CD4-positive, alpha-beta T cell treated with Interleukin-4 for 1 hour (primary cell): Measurements from ENCODE around the gene MARCHF11.
A peak's percentile ranks its signal among the peaks of the same experiment; 100 is the strongest.

Experiments used
- DNase-seq, 2 donors: peaks; one replicate each; pipeline ENCODE4 v3.0.0-alpha.2; 2020 to 2022

The MARCHF11 gene

GRCh38 chr5:16179511-16179935 lies at the start of gene MARCHF11:
TSS of gene MARCHF11 (minus strand) at chr5:16179791. CDS start at chr5:16179575, 216 bp downstream.
- no peak for DNase-seq

GRCh38 chr5:16225927-16226326 lies 46.3 kb upstream of the MARCHF11 start:
- no peak for DNase-seq

GRCh38 chr5:16192311-16192710 lies 12.7 kb upstream of the MARCHF11 start:
- no peak for DNase-seq

- no peak for DNase-seq
Measured at GRCh38 chr5:16180789-16181082, 1.1 kb upstream of the MARCHF11 start.

- DNase-seq = no peak
Measured at GRCh38 chr5:16179936-16180788, 571 bp upstream of the MARCHF11 start.

- DNase-seq = no peak
Measured at GRCh38 chr5:16178745-16179372, 732 bp downstream of the MARCHF11 start.

- no peak for DNase-seq
Measured at GRCh38 chr5:16169550-16169949, 10.0 kb downstream of the MARCHF11 start.

- DNase-seq = peak in 1 of 2 donors; percentile 16
Measured at GRCh38 chr5:16160706-16161105, 18.9 kb downstream of the MARCHF11 start.

GRCh38 chr5:16159636-16160035 lies 20.0 kb downstream of the MARCHF11 start:
- no peak for DNase-seq

- DNase-seq = no peak
Measured at GRCh38 chr5:16156152-16156551, 23.4 kb downstream of the MARCHF11 start.

GRCh38 chr5:16152601-16153568 lies 26.7 kb downstream of the MARCHF11 start:
- no peak for DNase-seq

- DNase-seq = no peak
Measured at GRCh38 chr5:16149621-16150020, 30.0 kb downstream of the MARCHF11 start.

- DNase-seq = no peak
Measured at GRCh38 chr5:16147179-16147900, 32.3 kb downstream of the MARCHF11 start.

- no peak for DNase-seq
Measured at GRCh38 chr5:16144416-16144815, 35.2 kb downstream of the MARCHF11 start.

- no peak for DNase-seq
Measured at GRCh38 chr5:16143361-16144049, 36.1 kb downstream of the MARCHF11 start.

GRCh38 chr5:16140944-16141343 lies 38.6 kb downstream of the MARCHF11 start:
- DNase-seq = no peak

GRCh38 chr5:16140417-16140816 lies 39.2 kb downstream of the MARCHF11 start:
- DNase-seq = no peak

- DNase-seq = no peak
Measured at GRCh38 chr5:16137177-16137576, 42.4 kb downstream of the MARCHF11 start.

- DNase-seq = no peak
Measured at GRCh38 chr5:16135506-16135905, 44.1 kb downstream of the MARCHF11 start.

- DNase-seq = no peak
Measured at GRCh38 chr5:16135003-16135402, 44.6 kb downstream of the MARCHF11 start.

- no peak for DNase-seq
Measured at GRCh38 chr5:16134204-16134603, 45.4 kb downstream of the MARCHF11 start.

GRCh38 chr5:16131878-16132277 lies 47.7 kb downstream of the MARCHF11 start:
- no peak for DNase-seq
